ENCODE measurements around the gene CBLN1.

Gene CBLN1

GRCh38 chr16:49280105-49280741 lies 1.4 kb downstream of the CBLN1 start:
- peak; percentile 83 for DNase-seq
- TF ChIP-seq CTCF (IDR thresholded peaks at IDR 0.05): no peak
- H3K4me1 Mint-ChIP-seq: peaks cover 66% of the 10 kb centered on the region
- H3K4me3 Mint-ChIP-seq: peak overlapping the region; percentile 71
- no peaks in the 10 kb centered on the region for H3K9me3 Mint-ChIP-seq
- H3K27ac Mint-ChIP-seq: no peak overlapping the region
- H3K27me3 Mint-ChIP-seq (ENCODE audit: low read depth, poor library complexity): peaks cover 94% of the 10 kb centered on the region
- no peaks in the 10 kb centered on the region for H3K36me3 Mint-ChIP-seq (ENCODE audit: low read depth)

GRCh38 chr16:49278944-49279725 lies 2.5 kb downstream of the CBLN1 start:
- no peak for TF ChIP-seq CTCF (IDR thresholded peaks at IDR 0.05)
- peak; percentile 26 for DNase-seq
- Mint-ChIP-seq H3K36me3 (ENCODE audit: low read depth) (no peaks in the 10 kb centered on the region), H3K4me1 (peaks cover 74% of the 10 kb centered on the region), H3K27ac (no peak overlapping the region), H3K4me3 (peak overlapping the region; percentile 69), H3K27me3 (ENCODE audit: low read depth, poor library complexity) (peaks cover 94% of the 10 kb centered on the region), H3K9me3 (no peaks in the 10 kb centered on the region)

- no peaks in the 10 kb centered on the region for H3K9me3 Mint-ChIP-seq
- no peaks in the 10 kb centered on the region for H3K36me3 Mint-ChIP-seq (ENCODE audit: low read depth)
- peaks cover 74% of the 10 kb centered on the region for H3K4me1 Mint-ChIP-seq
- H3K4me3 Mint-ChIP-seq: peak overlapping the region; percentile 31
- H3K27me3 Mint-ChIP-seq (ENCODE audit: low read depth, poor library complexity): peaks cover 94% of the 10 kb centered on the region
- no peak for DNase-seq
- TF ChIP-seq CTCF (IDR thresholded peaks at IDR 0.05): no peak
- H3K27ac Mint-ChIP-seq: no peak overlapping the region
These were observed 3.1 kb downstream of the CBLN1 start for GRCh38 chr16:49278567-49278827.

- Mint-ChIP-seq H3K4me3 (peak overlapping the region; percentile 31), H3K9me3 (no peaks in the 10 kb centered on the region), H3K27me3 (ENCODE audit: low read depth, poor library complexity) (peaks cover 94% of the 10 kb centered on the region), H3K36me3 (ENCODE audit: low read depth) (no peaks in the 10 kb centered on the region), H3K27ac (no peak overlapping the region), H3K4me1 (peaks cover 73% of the 10 kb centered on the region)
- no peak for TF ChIP-seq CTCF (IDR thresholded peaks at IDR 0.05)
- peak; percentile 26 for DNase-seq
These were observed 3.7 kb downstream of the CBLN1 start for GRCh38 chr16:49277766-49278566.

GRCh38 chr16:49277386-49277742 lies 4.3 kb downstream of the CBLN1 start:
- Mint-ChIP-seq H3K27ac (no peak overlapping the region), H3K4me1 (peaks cover 67% of the 10 kb centered on the region), H3K9me3 (no peaks in the 10 kb centered on the region), H3K36me3 (ENCODE audit: low read depth) (no peaks in the 10 kb centered on the region), H3K27me3 (ENCODE audit: low read depth, poor library complexity) (peaks cover 94% of the 10 kb centered on the region), H3K4me3 (peak overlapping the region; percentile 31)
- peak; percentile 11 for DNase-seq
- no peak for TF ChIP-seq CTCF (IDR thresholded peaks at IDR 0.05)
